HL-60/S4 treated with phorbol 12-myristate 13-acetate at 8.2 ng/mL for 4 days and 3 days (cell line): Measurements from ENCODE around the gene PSMB5.
"Not testable (repeated sequence)": the region's sequence is repeated elsewhere in the genome, so short reads cannot be mapped to it uniquely, and the experiment has no call there.

Source experiments
- in situ Hi-C: fragments of 300-500 bp; cut with MboI; formaldehyde crosslinking; loops from 2 replicates; pipeline ENCODE4 v1.15.0; 2022; ENCODE audit warnings: low sequenced_read_pairs

The PSMB5 gene

GRCh38 chr14:23020143-23021128 is 14.3 kb downstream of the PSMB5 start:
- in situ Hi-C loops: no loop called here

GRCh38 chr14:23018107-23018506 is 16.6 kb downstream of the PSMB5 start:
- in situ Hi-C loops: no loop called here

- in situ Hi-C loops: no loop called here
Observed at GRCh38 chr14:23017091-23017490, 17.6 kb downstream of the PSMB5 start.

GRCh38 chr14:23015618-23016017 is 19.1 kb downstream of the PSMB5 start:
- in situ Hi-C loops: no loop called here

GRCh38 chr14:23013749-23014054 is 21.0 kb downstream of the PSMB5 start:
- in situ Hi-C loops: not testable (repeated sequence)

- in situ Hi-C loops: no loop called here
Observed at GRCh38 chr14:23013054-23013748, 21.5 kb downstream of the PSMB5 start.

GRCh38 chr14:23009939-23010726 is 24.6 kb downstream of the PSMB5 start, which contains the start of gene C14orf93:
Gene C14orf93 (minus strand): TSS chr14:23010143. CDS start chr14:22999023, 11,120 bp downstream.
- in situ Hi-C loops: no loop called here

- in situ Hi-C loops: no loop called here
Observed at GRCh38 chr14:23009483-23009938, 25.2 kb downstream of the PSMB5 start.

- in situ Hi-C loops: no loop called here
Observed at GRCh38 chr14:23008831-23009230, 25.9 kb downstream of the PSMB5 start.

- in situ Hi-C loops: no loop called here
Observed at GRCh38 chr14:23006544-23007419, 27.9 kb downstream of the PSMB5 start.

GRCh38 chr14:23006188-23006534 is 28.5 kb downstream of the PSMB5 start:
- in situ Hi-C loops: no loop called here

- in situ Hi-C loops: no loop called here
Observed at GRCh38 chr14:23005451-23006187, 29.1 kb downstream of the PSMB5 start.

- in situ Hi-C loops: not testable (repeated sequence)
Observed at GRCh38 chr14:23004274-23004673, 30.4 kb downstream of the PSMB5 start.

- in situ Hi-C loops: no loop called here
Observed at GRCh38 chr14:23002592-23002991, 32.1 kb downstream of the PSMB5 start.

GRCh38 chr14:23000860-23001259 is 33.8 kb downstream of the PSMB5 start:
- in situ Hi-C loops: no loop called here

- in situ Hi-C loops: loop anchor here (10.0 kb wide), 1 partner anchor 56 kb away; the partner anchor contains the start of gene CDH24
Observed at GRCh38 chr14:22998329-22999012, 36.2 kb downstream of the PSMB5 start.

GRCh38 chr14:22997676-22998323 is 36.9 kb downstream of the PSMB5 start:
- in situ Hi-C loops: loop anchor here (10.0 kb wide), 1 partner anchor 57 kb away; the partner anchor contains the start of gene CDH24
